Measurements from ENCODE around the gene POTED. TPM values are rescaled to one million over a fixed set of nuclear protein-coding genes. Genes with fewer than 3 reads are reported as not detected.
"Not testable (repeated sequence)": the region's sequence is repeated elsewhere in the genome, so short reads cannot be mapped to it uniquely, and the experiment has no call there.

POTED gene
- polyA plus RNA-seq (not detected in 3 replicates), polyA minus RNA-seq (not detected in 3 replicates)
- polyA plus RNA-seq (2011; ENCODE audit: low read depth), result not detected
- not detected in 2 replicates for polyA plus RNA-seq (2011; cell fraction: cytosol; rRNA removed)
- polyA plus RNA-seq (2011; cell fraction: nucleus; rRNA removed), result not detected in 2 replicates
- not detected in 2 replicates for polyA plus RNA-seq (2012; ENCODE audit: low replicate concordance)
- not detected for polyA minus RNA-seq (2011; cell fraction: cytosol; rRNA and poly(A)+ RNA removed)
- polyA minus RNA-seq (2011; cell fraction: nucleus; rRNA and poly(A)+ RNA removed), result not detected in 2 replicates

DNA sequence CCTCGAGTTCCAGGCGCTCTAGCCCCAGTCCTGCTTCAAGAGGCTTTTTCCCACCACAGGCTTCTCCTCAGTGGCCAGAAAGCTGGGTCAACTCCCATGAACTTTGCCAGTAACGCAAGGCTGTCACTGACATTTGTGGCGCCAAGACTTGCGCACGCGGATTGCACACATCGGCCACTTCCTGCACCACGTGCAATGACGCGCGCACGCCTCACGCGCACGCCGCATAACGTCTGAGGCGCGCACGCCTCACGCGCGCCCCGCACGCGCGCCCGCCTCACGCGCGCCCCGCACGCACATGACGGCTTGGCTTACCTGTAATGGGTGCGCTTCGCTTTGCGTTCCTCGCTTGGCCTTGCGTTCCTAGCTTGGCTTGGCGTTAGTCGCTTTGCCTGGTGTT is at the start of gene POTED:
Gene POTED, plus strand, starts transcription at position 301 of the 400 bp plus-strand sequence. CDS start 452 bp downstream, outside the sequence.
- H3K9me1 ChIP-seq (ENCODE audit: control insufficient read depth, extremely low read depth, insufficient read depth, low read length); H3K27me3 ChIP-seq (ENCODE audit: control insufficient read depth, extremely low read depth, insufficient read depth, low read length); H3K36me3 ChIP-seq (ENCODE audit: control insufficient read depth in 2 of 2, extremely low read depth in 1 of 2, insufficient read depth in 2 of 2, low read length in 2 of 2); H4K20me1 ChIP-seq (ENCODE audit: control insufficient read depth, extremely low read depth, insufficient read depth, low read length); H3K4me3 ChIP-seq (ENCODE audit: control insufficient read depth in 2 of 3, extremely low read depth in 1 of 3, insufficient read depth in 2 of 3, low read depth in 1 of 3, low read length in 3 of 3); FAIRE-seq; dilution Hi-C loops (cut with MboI; ENCODE audit: extremely low pct_ligation_motif_present, low sequenced_read_pairs); H3K4me2 ChIP-seq (ENCODE audit: control insufficient read depth, extremely low read depth, insufficient read depth, low read depth, low read length); H3K79me2 ChIP-seq (ENCODE audit: control insufficient read depth, insufficient read depth, low read length); H3K27ac ChIP-seq (ENCODE audit: control insufficient read depth, insufficient read depth, low read length); H3K4me1 ChIP-seq (ENCODE audit: control insufficient read depth, extremely low read depth, insufficient read depth, low read length); H3K9me3 ChIP-seq (ENCODE audit: control insufficient read depth, low read depth, low read length); H3K9ac ChIP-seq (ENCODE audit: control insufficient read depth, extremely low read depth, insufficient read depth, low read length); H2AFZ ChIP-seq (ENCODE audit: control insufficient read depth, low read length); DNase-seq (ENCODE audit: low read depth, low spot score): not testable (repeated sequence)

DNA sequence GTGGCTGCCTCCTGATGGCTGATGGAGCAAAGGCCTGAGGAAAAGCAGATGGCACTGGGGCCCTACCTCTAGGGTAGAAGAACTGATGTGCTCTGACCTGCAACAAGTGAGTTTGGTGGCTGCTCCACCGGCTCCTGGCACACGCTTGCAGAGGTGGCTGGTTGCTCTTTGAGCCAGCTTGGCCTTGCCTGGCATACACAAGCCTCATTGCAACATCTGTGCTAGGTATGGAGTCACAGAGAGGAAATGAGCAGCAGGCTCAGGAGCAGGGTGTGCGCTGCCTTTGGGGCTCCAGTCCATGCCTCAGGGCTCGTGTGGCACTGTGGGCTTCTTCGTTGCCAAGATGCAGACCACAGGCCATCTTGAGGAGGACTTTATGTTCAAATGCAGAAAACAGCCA is 40.5 kb downstream of the POTED start:
- dilution Hi-C loops (cut with MboI; ENCODE audit: extremely low pct_ligation_motif_present, low sequenced_read_pairs); H3K4me2 ChIP-seq (ENCODE audit: control insufficient read depth, extremely low read depth, insufficient read depth, low read depth, low read length); FAIRE-seq; H3K27me3 ChIP-seq (ENCODE audit: control insufficient read depth, extremely low read depth, insufficient read depth, low read length); H3K4me3 ChIP-seq (ENCODE audit: control insufficient read depth in 2 of 3, extremely low read depth in 1 of 3, insufficient read depth in 2 of 3, low read depth in 1 of 3, low read length in 3 of 3); H2AFZ ChIP-seq (ENCODE audit: control insufficient read depth, low read length); H3K36me3 ChIP-seq (ENCODE audit: control insufficient read depth in 2 of 2, extremely low read depth in 1 of 2, insufficient read depth in 2 of 2, low read length in 2 of 2); H3K9me1 ChIP-seq (ENCODE audit: control insufficient read depth, extremely low read depth, insufficient read depth, low read length); H3K4me1 ChIP-seq (ENCODE audit: control insufficient read depth, extremely low read depth, insufficient read depth, low read length); H4K20me1 ChIP-seq (ENCODE audit: control insufficient read depth, extremely low read depth, insufficient read depth, low read length); H3K9me3 ChIP-seq (ENCODE audit: control insufficient read depth, low read depth, low read length); H3K79me2 ChIP-seq (ENCODE audit: control insufficient read depth, insufficient read depth, low read length); DNase-seq (ENCODE audit: low read depth, low spot score); H3K27ac ChIP-seq (ENCODE audit: control insufficient read depth, insufficient read depth, low read length); H3K9ac ChIP-seq (ENCODE audit: control insufficient read depth, extremely low read depth, insufficient read depth, low read length): not testable (repeated sequence)

DNA sequence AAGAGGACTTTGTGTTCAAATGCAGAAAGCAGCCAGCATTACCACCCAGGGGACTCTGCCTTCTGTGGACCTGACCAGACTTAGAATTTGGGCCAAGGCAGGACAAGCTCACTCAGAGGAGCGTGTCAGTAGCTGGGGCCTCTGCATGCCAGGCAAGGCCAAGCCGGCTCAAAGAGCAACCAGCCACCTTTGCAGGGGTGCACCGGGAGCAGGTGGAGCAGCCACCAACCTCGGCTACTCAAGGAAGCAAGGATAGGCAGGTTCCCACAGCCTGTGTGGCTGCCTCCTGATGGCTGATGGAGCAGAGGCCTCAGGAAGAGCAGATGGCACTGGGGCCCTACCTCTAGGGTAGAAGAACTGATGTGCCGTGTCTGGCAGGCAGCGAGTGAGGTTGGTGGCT is 42.2 kb downstream of the POTED start:
- H3K9ac ChIP-seq (ENCODE audit: control insufficient read depth, extremely low read depth, insufficient read depth, low read length); dilution Hi-C loops (cut with MboI; ENCODE audit: extremely low pct_ligation_motif_present, low sequenced_read_pairs); H3K4me3 ChIP-seq (ENCODE audit: control insufficient read depth in 2 of 3, extremely low read depth in 1 of 3, insufficient read depth in 2 of 3, low read depth in 1 of 3, low read length in 3 of 3); FAIRE-seq; H3K9me3 ChIP-seq (ENCODE audit: control insufficient read depth, low read depth, low read length); H3K27ac ChIP-seq (ENCODE audit: control insufficient read depth, insufficient read depth, low read length); H3K4me2 ChIP-seq (ENCODE audit: control insufficient read depth, extremely low read depth, insufficient read depth, low read depth, low read length); H3K79me2 ChIP-seq (ENCODE audit: control insufficient read depth, insufficient read depth, low read length); H3K4me1 ChIP-seq (ENCODE audit: control insufficient read depth, extremely low read depth, insufficient read depth, low read length); H2AFZ ChIP-seq (ENCODE audit: control insufficient read depth, low read length); DNase-seq (ENCODE audit: low read depth, low spot score); H3K9me1 ChIP-seq (ENCODE audit: control insufficient read depth, extremely low read depth, insufficient read depth, low read length); H4K20me1 ChIP-seq (ENCODE audit: control insufficient read depth, extremely low read depth, insufficient read depth, low read length); H3K27me3 ChIP-seq (ENCODE audit: control insufficient read depth, extremely low read depth, insufficient read depth, low read length); H3K36me3 ChIP-seq (ENCODE audit: control insufficient read depth in 2 of 2, extremely low read depth in 1 of 2, insufficient read depth in 2 of 2, low read length in 2 of 2): not testable (repeated sequence)

Small RNA genes within 50 kb of the gene (small RNA-seq; reads per million reads assigned to genes)
- gene AL050303.3 (ENCODE audit: insufficient read length in 3 of 3, low read depth in 3 of 3, low replicate concordance in 1 of 3) (0 reads per million in 3 experiments), gene MIR3118-1 (ENCODE audit: insufficient read length in 3 of 3, low read depth in 3 of 3, low replicate concordance in 1 of 3) (0 reads per million in 3 experiments), gene RNU6-286P (ENCODE audit: insufficient read length in 3 of 3, low read depth in 3 of 3, low replicate concordance in 1 of 3) (0 reads per million in 3 experiments)

All from keratinocyte (primary cell).